Thymus (tissue), 11 donors: ENCODE results near the gene LRRIQ3. TPM values are rescaled to one million over a fixed set of nuclear protein-coding genes. Genes with fewer than 3 reads are reported as not detected.
"Not testable (repeated sequence)": the region's sequence is repeated elsewhere in the genome, so short reads cannot be mapped to it uniquely, and the experiment has no call there.

Experiments used
- DNase-seq, 9 donors: peaks; one replicate each; pipeline ENCODE4 v3.0.0-alpha.2; 2013; ENCODE audit warnings: low spot score in 9 of 9, low read depth in 6 of 9, missing footprints in 1 of 9
- H3K27ac ChIP-seq, 2 donors: one replicate each; pipeline ENCODE4 v1.5.1; 2013; ENCODE audit warnings: control low read depth in 1 of 2, low read depth in 1 of 2, low read length in 1 of 2, mild to moderate bottlenecking in 1 of 2, moderate library complexity in 1 of 2
- H3K27me3 ChIP-seq, 2 donors: one replicate each; pipeline ENCODE4 v1.5.1; 2013; ENCODE audit warnings: low read length in 1 of 2; ENCODE audit not compliant: control insufficient read depth in 2 of 2, insufficient read depth in 1 of 2
- H3K36me3 ChIP-seq, 2 donors: one replicate each; pipeline ENCODE4 v1.5.1; 2013; ENCODE audit warnings: low read length in 1 of 2, mild to moderate bottlenecking in 1 of 2, moderate library complexity in 1 of 2; ENCODE audit not compliant: control insufficient read depth in 2 of 2, insufficient read depth in 2 of 2
- H3K4me1 ChIP-seq, 2 donors: one replicate each; pipeline ENCODE4 v1.5.1; 2013; ENCODE audit warnings: low read length in 2 of 2; ENCODE audit not compliant: control insufficient read depth in 2 of 2, insufficient read depth in 2 of 2
- H3K4me3 ChIP-seq, 2 donors: one replicate each; pipeline ENCODE4 v1.5.1; 2013; ENCODE audit warnings: low read length in 2 of 2, control low read depth in 1 of 2, mild to moderate bottlenecking in 1 of 2
- H3K9me3 ChIP-seq, 2 donors: one replicate each; pipeline ENCODE4 v1.5.1; 2013; ENCODE audit warnings: low read length in 1 of 2, mild to moderate bottlenecking in 1 of 2; ENCODE audit not compliant: control insufficient read depth in 2 of 2, insufficient read depth in 1 of 2
- WGBS: extraction: QIAGEN DNeasy Blood & Tissue Kit; methylation state at CpG from one replicate; pipeline ENCODE4 v1.1.7; 2013; 5-methylcytosine and 5-hydroxymethylcytosine counted together
- polyA plus RNA-seq: library from polyadenylated mRNA; stranded (reverse); fragments of 200-250 nt; gene quantifications from one replicate; pipeline ENCODE4 v1.2.3, GENCODE V29; 2013
- total RNA-seq: library from RNA; stranded (reverse); fragments of 120-200 nt; gene quantifications from one replicate; pipeline ENCODE4 v1.2.4, GENCODE V29; 2013
- donor health status: healthy.

The LRRIQ3 gene
- total and polyA plus RNA-seq, 2 donors = 1.3 to 1.4 TPM

DNA sequence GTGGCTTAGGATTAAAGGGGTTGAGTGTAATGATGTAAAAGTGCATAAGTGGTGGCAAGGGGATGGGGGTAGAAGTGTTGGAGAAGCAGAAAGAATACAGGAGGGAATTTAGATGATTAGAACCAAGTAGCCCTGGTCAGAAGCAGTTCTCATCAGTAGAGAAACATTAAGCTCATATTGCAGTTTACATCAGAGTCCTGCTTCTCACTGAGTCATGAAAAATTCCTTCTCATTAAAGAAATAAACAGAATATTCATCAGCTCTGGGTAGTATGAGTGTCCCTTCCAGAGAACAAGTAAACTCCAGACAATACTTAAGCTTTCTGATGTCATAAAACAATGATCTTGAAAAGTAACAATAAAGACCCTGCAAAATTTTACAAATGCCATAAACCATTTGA, 36.5 kb downstream of the LRRIQ3 start:
- no peak for DNase-seq
- H3K4me3 ChIP-seq = no peak overlapping the region
- no peaks in the 10 kb centered on the region for H3K36me3 ChIP-seq
- H3K27ac ChIP-seq = no peak overlapping the region
- H3K27me3 ChIP-seq = no peaks in the 10 kb centered on the region
- H3K4me1 ChIP-seq = no peaks in the 10 kb centered on the region
- no peaks in the 10 kb centered on the region for H3K9me3 ChIP-seq

DNA sequence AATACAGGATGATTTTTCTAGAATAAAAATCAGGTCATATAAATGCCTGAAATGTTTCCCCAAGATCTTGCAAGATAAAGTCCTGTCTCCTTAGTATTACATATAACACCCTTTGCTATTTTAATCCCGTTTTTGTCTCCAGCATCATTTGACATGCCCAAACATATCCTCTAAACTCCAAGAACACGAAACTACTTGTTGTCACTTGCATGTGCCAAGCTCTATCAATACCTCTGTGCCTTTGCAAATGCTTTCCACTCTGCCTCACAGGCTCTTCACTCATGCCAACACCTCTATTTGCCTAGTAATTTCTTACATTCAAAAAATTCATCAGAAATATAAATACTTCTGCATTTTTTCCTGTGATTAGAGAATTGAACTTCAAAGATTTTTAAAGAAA, 37.9 kb downstream of the LRRIQ3 start:
- Histone ChIP-seq H3K4me1 (no peaks in the 10 kb centered on the region), H3K36me3 (no peaks in the 10 kb centered on the region), H3K27ac (no peak overlapping the region), H3K27me3 (no peaks in the 10 kb centered on the region), H3K4me3 (no peak overlapping the region), H3K9me3 (no peaks in the 10 kb centered on the region)
- no peak for DNase-seq
- 85% methylated on average over 2 of the region's 2 CpGs for WGBS

DNA sequence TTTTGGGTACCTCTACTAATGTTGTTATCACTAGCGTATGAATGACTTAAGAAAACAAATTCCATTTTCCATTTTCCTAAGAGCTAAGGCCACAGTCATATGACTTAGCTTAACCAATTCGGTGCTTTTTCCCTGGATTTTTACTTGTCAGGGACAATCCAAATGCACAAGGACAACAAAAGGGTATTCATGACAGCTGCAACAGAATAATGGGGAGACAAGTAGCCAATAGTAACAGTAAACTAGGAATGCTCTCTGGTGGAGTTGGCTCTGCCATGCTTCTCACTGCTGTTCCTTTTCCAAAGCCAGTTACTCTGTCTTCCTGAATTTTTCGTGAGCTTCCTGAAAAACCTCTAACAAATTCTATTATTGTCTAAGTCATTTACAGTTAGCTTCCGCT, 52.9 kb downstream of the LRRIQ3 start:
- Histone ChIP-seq H3K27me3 (no peaks in the 10 kb centered on the region), H3K4me3 (no peak overlapping the region), H3K4me1 (no peaks in the 10 kb centered on the region), H3K27ac (no peak overlapping the region), H3K36me3 (no peaks in the 10 kb centered on the region), H3K9me3 (no peaks in the 10 kb centered on the region)
- 91% methylated on average over 4 of the region's 4 CpGs for WGBS
- DNase-seq = no peak

DNA sequence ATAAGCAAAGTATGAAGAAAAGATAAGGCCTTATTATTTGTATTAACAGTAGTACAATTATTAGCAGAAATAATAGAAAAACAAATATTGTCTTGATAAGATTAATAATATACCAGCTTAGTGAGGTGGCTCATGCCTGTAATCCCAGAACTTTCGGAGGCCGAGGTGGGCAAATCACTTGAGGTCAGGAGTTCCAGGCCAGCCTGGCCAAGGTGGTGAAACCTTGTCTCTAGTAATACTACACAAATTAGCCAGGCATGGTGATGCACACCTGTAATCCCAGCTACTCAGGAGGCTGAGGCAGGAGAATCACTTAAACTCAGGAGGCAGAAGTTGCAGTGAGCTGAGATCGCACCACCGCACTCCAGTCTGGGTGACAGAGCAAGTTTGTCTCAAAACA, 80.6 kb downstream of the LRRIQ3 start:
- H3K9me3 ChIP-seq, H3K27me3 ChIP-seq, H3K27ac ChIP-seq, H3K4me1 ChIP-seq, H3K4me3 ChIP-seq, H3K36me3 ChIP-seq, DNase-seq: not testable (repeated sequence)
- 96% methylated on average over 4 of the region's 4 CpGs for WGBS

DNA sequence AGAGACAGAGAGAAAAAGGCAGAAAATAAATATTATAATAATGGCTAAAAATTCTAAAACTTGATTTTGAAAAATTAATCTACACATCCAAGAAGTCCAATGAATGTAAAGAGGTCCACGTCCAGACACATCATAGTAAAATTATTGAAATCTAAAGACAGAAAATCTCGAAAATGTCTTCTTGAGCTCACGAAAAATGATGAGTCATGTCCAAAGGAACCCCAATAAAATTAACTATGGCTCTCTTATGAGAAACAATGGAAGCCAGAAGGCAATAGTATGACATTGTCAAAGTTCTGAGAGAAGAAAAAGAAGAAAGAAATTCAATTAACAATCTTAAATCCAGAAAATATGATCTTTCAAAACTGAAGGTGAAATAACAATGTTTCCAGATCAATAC, 84.6 kb downstream of the LRRIQ3 start:
- 88% methylated on average over 3 of the region's 3 CpGs for WGBS
- no peak overlapping the region for H3K27ac ChIP-seq

DNA sequence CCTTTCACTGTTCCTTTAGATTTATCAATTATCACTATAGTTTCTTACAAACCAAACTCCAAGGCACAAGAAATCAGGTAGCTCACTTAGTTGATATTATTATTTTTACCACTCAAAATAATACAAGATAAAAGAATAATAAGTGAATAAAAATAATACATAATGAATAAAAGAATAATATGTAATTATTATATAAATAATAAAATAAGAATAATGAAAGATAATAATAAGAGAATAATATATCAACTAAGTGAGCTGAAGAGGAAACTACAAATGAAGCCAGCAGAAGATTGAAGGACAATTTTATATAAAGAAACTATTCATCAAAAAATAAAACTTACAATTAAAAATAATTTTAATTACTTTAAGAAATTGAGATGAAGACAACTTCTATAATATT, 90.6 kb downstream of the LRRIQ3 start:
- no peaks in the 10 kb centered on the region for H3K27me3 ChIP-seq
- no peak overlapping the region for H3K4me3 ChIP-seq
- H3K27ac ChIP-seq = no peak overlapping the region
- no peaks in the 10 kb centered on the region for H3K36me3 ChIP-seq
- no peaks in the 10 kb centered on the region for H3K9me3 ChIP-seq
- no peaks in the 10 kb centered on the region for H3K4me1 ChIP-seq
- DNase-seq = no peak

More for the DNA sequence above, 84.6 kb downstream of the LRRIQ3 start:
- no peak for DNase-seq
- Histone ChIP-seq H3K4me3 (no peak overlapping the region), H3K27me3 (no peaks in the 10 kb centered on the region), H3K36me3 (no peaks in the 10 kb centered on the region), H3K9me3 (no peaks in the 10 kb centered on the region), H3K4me1 (no peaks in the 10 kb centered on the region)

DNA sequence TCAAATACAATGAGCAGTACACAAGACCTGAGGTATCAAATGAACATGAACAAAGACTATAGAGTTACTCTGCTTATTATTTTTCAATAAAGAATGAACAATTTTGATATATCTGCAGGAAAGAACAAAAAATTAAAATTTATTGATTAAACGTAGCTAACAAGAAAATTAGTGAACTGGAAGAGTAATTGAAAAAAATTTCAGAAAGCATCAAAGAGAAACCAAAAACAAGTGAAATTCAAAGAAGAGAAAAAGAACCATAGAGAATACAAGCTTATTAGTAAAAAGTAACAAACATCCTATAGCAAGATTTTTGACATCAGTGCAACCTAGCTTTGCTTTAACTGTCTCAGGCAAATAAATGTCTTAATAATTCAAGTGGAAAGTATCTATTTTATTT, 106.6 kb downstream of the LRRIQ3 start:
- WGBS = 97% methylated on average over 1 of the region's 1 CpG
- no peak for DNase-seq
- H3K36me3 ChIP-seq = no peaks in the 10 kb centered on the region
- no peaks in the 10 kb centered on the region for H3K4me1 ChIP-seq
- no peak overlapping the region for H3K27ac ChIP-seq
- no peaks in the 10 kb centered on the region for H3K27me3 ChIP-seq
- no peaks in the 10 kb centered on the region for H3K9me3 ChIP-seq
- H3K4me3 ChIP-seq = no peak overlapping the region

DNA sequence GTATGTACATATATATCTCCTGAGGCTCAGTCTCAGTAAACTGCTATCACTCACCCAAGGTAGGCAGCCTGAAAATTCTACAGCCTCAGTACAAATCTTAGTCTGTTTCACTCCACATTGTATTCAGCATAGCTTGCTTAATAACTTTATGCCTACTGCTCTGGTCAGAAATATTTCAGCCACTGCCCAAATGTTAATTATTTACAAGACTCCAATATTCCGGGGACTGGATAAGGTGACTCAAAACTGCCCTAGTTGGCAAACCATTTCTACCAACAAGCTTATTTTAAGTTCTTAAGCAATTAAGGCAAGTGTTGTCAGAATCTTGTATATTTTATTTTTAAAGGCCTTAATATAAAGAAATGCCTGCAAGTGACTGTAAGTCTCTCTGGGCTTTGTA, 114.8 kb downstream of the LRRIQ3 start:
- 95% methylated on average over 1 of the region's 1 CpG for WGBS
- no peaks in the 10 kb centered on the region for H3K27me3 ChIP-seq

DNA sequence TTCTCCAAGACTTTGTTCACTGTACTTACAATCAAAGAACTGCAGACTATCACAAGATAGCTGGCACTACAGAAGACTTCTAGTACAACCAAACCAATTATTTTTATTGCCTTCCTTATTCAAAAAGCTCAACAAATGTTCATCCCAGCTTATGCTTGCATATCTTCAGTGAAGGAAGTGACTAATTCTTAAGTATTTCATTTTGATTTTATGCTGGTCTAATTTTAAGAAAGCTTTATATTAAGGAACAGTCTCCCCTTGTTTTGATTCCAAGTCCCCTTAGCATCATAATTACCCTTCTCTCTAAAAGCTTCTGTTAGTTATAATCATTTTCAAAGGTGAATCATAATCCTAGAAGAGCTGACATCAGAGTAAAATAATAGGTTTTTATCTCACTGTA, 132.9 kb downstream of the LRRIQ3 start:
- no peaks in the 10 kb centered on the region for H3K4me1 ChIP-seq
- no peaks in the 10 kb centered on the region for H3K9me3 ChIP-seq
- H3K27me3 ChIP-seq = no peaks in the 10 kb centered on the region
- H3K27ac ChIP-seq = no peak overlapping the region
- H3K36me3 ChIP-seq = no peaks in the 10 kb centered on the region
- no peak overlapping the region for H3K4me3 ChIP-seq
- DNase-seq = no peak

More for the DNA sequence above, 114.8 kb downstream of the LRRIQ3 start:
- Histone ChIP-seq H3K27ac (no peak overlapping the region), H3K36me3 (no peaks in the 10 kb centered on the region), H3K4me1 (no peaks in the 10 kb centered on the region), H3K9me3 (no peaks in the 10 kb centered on the region), H3K4me3 (no peak overlapping the region)
- no peak for DNase-seq

DNA sequence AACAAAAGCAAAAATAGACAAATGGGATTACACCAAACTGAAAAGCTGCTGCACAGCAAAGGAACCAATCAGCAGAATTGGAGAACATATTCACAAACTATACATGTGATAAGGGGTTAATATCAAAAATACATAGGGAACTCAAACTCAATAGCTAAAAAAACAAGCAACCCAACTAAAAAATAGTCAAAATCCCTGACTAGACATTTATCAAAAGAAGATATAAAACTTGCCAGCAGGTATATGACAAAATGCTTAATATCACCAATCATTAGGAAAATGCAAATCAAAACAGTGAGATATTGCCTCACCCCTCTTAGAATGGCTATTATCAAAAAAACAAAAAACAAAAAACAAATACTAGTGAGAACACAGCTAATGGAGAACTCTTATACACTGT, 140.3 kb downstream of the LRRIQ3 start:
- Histone ChIP-seq H3K27me3 (no peaks in the 10 kb centered on the region), H3K27ac (no peak overlapping the region), H3K4me1 (no peaks in the 10 kb centered on the region), H3K4me3 (no peak overlapping the region), H3K9me3 (no peaks in the 10 kb centered on the region), H3K36me3 (no peaks in the 10 kb centered on the region)
- no peak for DNase-seq
